Measurements from ENCODE around the gene SLC24A4.

SLC24A4 gene

GRCh38 chr14:92496191-92496857 lies 173.4 kb downstream of the SLC24A4 start:
- Histone ChIP-seq H3K9me3 (ENCODE audit: severe bottlenecking) (no peaks in the 10 kb centered on the region), H3K27ac (ENCODE audit: poor library complexity, severe bottlenecking) (no peak overlapping the region), H3K27me3 (ENCODE audit: insufficient read depth, poor library complexity, severe bottlenecking) (no peaks in the 10 kb centered on the region), H3K4me1 (ENCODE audit: insufficient read depth, poor library complexity, severe bottlenecking) (no peaks in the 10 kb centered on the region), H3K36me3 (ENCODE audit: low read depth) (no peaks in the 10 kb centered on the region), H3K4me3 (ENCODE audit: severe bottlenecking) (no peak overlapping the region)
- DNase-seq (ENCODE audit: low spot score): peak; percentile 30
- ATAC-seq (ENCODE audit: low read depth): no peak
- no peak for TF ChIP-seq CTCF (IDR thresholded peaks at IDR 0.05; ENCODE audit: poor library complexity, severe bottlenecking)

- peak; percentile 34 for DNase-seq (ENCODE audit: low spot score)
Observed at GRCh38 chr14:92497391-92497790, 174.4 kb downstream of the SLC24A4 start.

GRCh38 chr14:92499234-92499633 lies 176.3 kb downstream of the SLC24A4 start:
- ATAC-seq (ENCODE audit: low read depth): no peak
- peak; percentile 8 for DNase-seq (ENCODE audit: low spot score)
- H3K36me3 ChIP-seq (ENCODE audit: low read depth): no peaks in the 10 kb centered on the region
- peaks cover 23% of the 10 kb centered on the region for H3K4me1 ChIP-seq (ENCODE audit: insufficient read depth, poor library complexity, severe bottlenecking)
- H3K9me3 ChIP-seq (ENCODE audit: severe bottlenecking): no peaks in the 10 kb centered on the region
- no peak overlapping the region for H3K27ac ChIP-seq (ENCODE audit: poor library complexity, severe bottlenecking)
- TF ChIP-seq CTCF (IDR thresholded peaks at IDR 0.05; ENCODE audit: poor library complexity, severe bottlenecking): no peak
- no peak overlapping the region for H3K4me3 ChIP-seq (ENCODE audit: severe bottlenecking)
- H3K27me3 ChIP-seq (ENCODE audit: insufficient read depth, poor library complexity, severe bottlenecking): no peaks in the 10 kb centered on the region

More at GRCh38 chr14:92497391-92497790, 174.4 kb downstream of the SLC24A4 start:
- H3K36me3 ChIP-seq (ENCODE audit: low read depth): no peaks in the 10 kb centered on the region
- no peak overlapping the region for H3K27ac ChIP-seq (ENCODE audit: poor library complexity, severe bottlenecking)
- H3K27me3 ChIP-seq (ENCODE audit: insufficient read depth, poor library complexity, severe bottlenecking): no peaks in the 10 kb centered on the region
- no peak overlapping the region for H3K4me3 ChIP-seq (ENCODE audit: severe bottlenecking)
- H3K9me3 ChIP-seq (ENCODE audit: severe bottlenecking): no peaks in the 10 kb centered on the region
- ATAC-seq (ENCODE audit: low read depth): no peak
- TF ChIP-seq CTCF (IDR thresholded peaks at IDR 0.05; ENCODE audit: poor library complexity, severe bottlenecking): no peak
- peaks cover 7% of the 10 kb centered on the region for H3K4me1 ChIP-seq (ENCODE audit: insufficient read depth, poor library complexity, severe bottlenecking)

GRCh38 chr14:92500491-92500941 lies 177.6 kb downstream of the SLC24A4 start:
- Histone ChIP-seq H3K4me3 (ENCODE audit: severe bottlenecking) (no peak overlapping the region), H3K27ac (ENCODE audit: poor library complexity, severe bottlenecking) (no peak overlapping the region)
- DNase-seq (ENCODE audit: low spot score): peak; percentile 41

More at GRCh38 chr14:92500491-92500941, 177.6 kb downstream of the SLC24A4 start:
- Histone ChIP-seq H3K36me3 (ENCODE audit: low read depth) (no peaks in the 10 kb centered on the region), H3K9me3 (ENCODE audit: severe bottlenecking) (no peaks in the 10 kb centered on the region), H3K4me1 (ENCODE audit: insufficient read depth, poor library complexity, severe bottlenecking) (peaks cover 28% of the 10 kb centered on the region), H3K27me3 (ENCODE audit: insufficient read depth, poor library complexity, severe bottlenecking) (no peaks in the 10 kb centered on the region)
- no peak for TF ChIP-seq CTCF (IDR thresholded peaks at IDR 0.05; ENCODE audit: poor library complexity, severe bottlenecking)
- ATAC-seq (ENCODE audit: low read depth): no peak

Measured in RWPE2 (cell line).